Adrenal gland (tissue), 12 donors: Measurements from ENCODE around the gene KDM6A. TPM values are rescaled to one million over a fixed set of nuclear protein-coding genes. Genes with fewer than 3 reads are reported as not detected.

Experiments
- DNase-seq, 7 donors: peaks; one replicate each; pipeline ENCODE4 v3.0.0-alpha.2; 2019 to 2020
- H3K27ac ChIP-seq, 5 donors: fragments of 200-600 bp; sonication (generic) in 4 of 5; 1 replicate in 3 of 5; 2 replicates in 2 of 5; pipeline versions ENCODE4 v1.5.1 to v1.8.0; 2016 to 2020; ENCODE audit warnings: mild to moderate bottlenecking in 1 of 5
- H3K27me3 ChIP-seq: fragments of 200-600 bp; 2 replicates; pipeline ENCODE4 v1.8.0; 2021
- H3K36me3 ChIP-seq, 2 donors: fragments of 200-600 bp; replicated peaks in 1 of 2; 1 replicate in 1 of 2; 2 replicates in 1 of 2; pipeline versions ENCODE4 v1.5.1 to v1.8.0; 2018 to 2022
- H3K4me1 ChIP-seq, 2 donors: fragments of 200-600 bp; replicated peaks in 1 of 2; 1 replicate in 1 of 2; 2 replicates in 1 of 2; pipeline versions ENCODE4 v1.5.1 to v1.8.0; 2018 to 2021
- H3K4me3 ChIP-seq, 4 donors: fragments of 200-600 bp; sonication (generic) in 3 of 4; one replicate each; pipeline ENCODE4 v1.5.1; 2016 to 2018
- H3K9me3 ChIP-seq, 3 donors: fragments of 200-600 bp; sonication (generic) in 1 of 3; replicated peaks in 1 of 3; 1 replicate in 2 of 3; 2 replicates in 1 of 3; pipeline versions ENCODE4 v1.5.1 to v1.8.0; 2016 to 2021
- POLR2A ChIP-seq, 2 donors: fragments of 450-650 bp; IDR thresholded peaks; one replicate each; pipeline ENCODE4 v1.6.1; 2017; ENCODE audit warnings: antibody characterized with exemption in 2 of 2, mild to moderate bottlenecking in 2 of 2, moderate library complexity in 1 of 2
- WGBS, 4 donors: extraction: QIAGEN DNeasy Blood & Tissue Kit in 2 of 4; methylation state at CpG; one replicate each; pipeline versions ENCODE4 v1.1.5 to v1.1.7; 2013 to 2017; 5-methylcytosine and 5-hydroxymethylcytosine counted together
- intact Hi-C, 2 donors: fragments of 100-400 bp; cut with DNase I; formaldehyde crosslinking; loops; one replicate each; pipeline versions ENCODE4 v1.14.1 to v1.15.0; 2022 to 2023
- polyA plus RNA-seq, 3 donors: library from polyadenylated mRNA; stranded (reverse); fragments of 200-250 nt in 2 of 3; fragments of 350-450 nt in 1 of 3; fragmentation: Illumina TruSeq in 1 of 3; extraction: RNeasy Lipid Tissue Mini Kit (QIAGEN cat#74804) in 1 of 3; gene quantifications; one replicate each; pipeline ENCODE4 v1.2.3, GENCODE V29; 2013 to 2014
- total RNA-seq, 9 donors: library from RNA; depleted of rRNA in 4 of 9; stranded (reverse); fragments of >200 nt in 4 of 9; fragments of 120-200 nt in 1 of 9; fragmentation: NEBNext Ultra II Directional in 1 of 9; extraction: Animal tissue kit (Norgen Biotek cat#: 25700) in 1 of 9; gene quantifications; one replicate each; pipeline versions ENCODE4 v1.1.0 to v1.2.4, GENCODE V29; 2013 to 2023
- TF ChIP-seq, protein P1 (sequence below), 6 experiments: fragments of 450-650 bp in 4 of 6; fragments of 200-600 bp in 2 of 6; sonication (generic) in 1 of 6; IDR thresholded peaks; 1 replicate in 5 of 6; 2 replicates in 1 of 6; pipeline versions ENCODE4 v1.5.1 to v1.8.0; 2016 to 2021; ENCODE audit warnings: antibody characterized with exemption in 6 of 6, mild to moderate bottlenecking in 2 of 6, moderate library complexity in 1 of 6
- donor health status: healthy with polysubstance abuse.
- donor health status: Bipolar disorder and iron deficiency.
- donor health status: DM: yes; HTN: yes; CAD: no.
- donor health status: DM: no; HTN: no; CAD: no.
- donor health status: DM: no; HTN: no; CAD: no.
- donor health status: DM: yes; HTN: yes; CAD: no.

KDM6A gene
- total and polyA plus RNA-seq, 12 donors = 4.1 to 37.9 (median 21.6) TPM

GRCh38 chrX:44957848-44958247, 84.9 kb downstream of the KDM6A start:
- DNase-seq = no peak
- TF ChIP-seq POLR2A (IDR thresholded peaks at IDR 0.05) = no peak
- TF ChIP-seq, protein P1, sequence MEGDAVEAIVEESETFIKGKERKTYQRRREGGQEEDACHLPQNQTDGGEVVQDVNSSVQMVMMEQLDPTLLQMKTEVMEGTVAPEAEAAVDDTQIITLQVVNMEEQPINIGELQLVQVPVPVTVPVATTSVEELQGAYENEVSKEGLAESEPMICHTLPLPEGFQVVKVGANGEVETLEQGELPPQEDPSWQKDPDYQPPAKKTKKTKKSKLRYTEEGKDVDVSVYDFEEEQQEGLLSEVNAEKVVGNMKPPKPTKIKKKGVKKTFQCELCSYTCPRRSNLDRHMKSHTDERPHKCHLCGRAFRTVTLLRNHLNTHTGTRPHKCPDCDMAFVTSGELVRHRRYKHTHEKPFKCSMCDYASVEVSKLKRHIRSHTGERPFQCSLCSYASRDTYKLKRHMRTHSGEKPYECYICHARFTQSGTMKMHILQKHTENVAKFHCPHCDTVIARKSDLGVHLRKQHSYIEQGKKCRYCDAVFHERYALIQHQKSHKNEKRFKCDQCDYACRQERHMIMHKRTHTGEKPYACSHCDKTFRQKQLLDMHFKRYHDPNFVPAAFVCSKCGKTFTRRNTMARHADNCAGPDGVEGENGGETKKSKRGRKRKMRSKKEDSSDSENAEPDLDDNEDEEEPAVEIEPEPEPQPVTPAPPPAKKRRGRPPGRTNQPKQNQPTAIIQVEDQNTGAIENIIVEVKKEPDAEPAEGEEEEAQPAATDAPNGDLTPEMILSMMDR (IDR thresholded peaks at IDR 0.05) = no peak
- intact Hi-C loops = no loop called here
- WGBS, 4 donors = 85 to 100% (median 91%) methylated on average over 2 of the region's 2 CpGs
- no peaks in the 10 kb centered on the region for H3K9me3 ChIP-seq
- H3K27me3 ChIP-seq = no peaks in the 10 kb centered on the region
- peaks cover 13 to 27% of the 10 kb centered on the region in 2 donors for H3K4me1 ChIP-seq
- H3K36me3 ChIP-seq = no peaks in the 10 kb centered on the region
- H3K27ac ChIP-seq = no peak overlapping the region
- H3K4me3 ChIP-seq = no peak overlapping the region

GRCh38 chrX:44958480-44958879, 85.5 kb downstream of the KDM6A start:
- 55 to 78% (median 75%) methylated on average over 1 of the region's 1 CpG for WGBS, 4 donors
- peaks cover 10 to 27% of the 10 kb centered on the region in 2 donors for H3K4me1 ChIP-seq
- no peak for DNase-seq
- no peaks in the 10 kb centered on the region for H3K27me3 ChIP-seq
- no peak overlapping the region for H3K4me3 ChIP-seq
- no peaks in the 10 kb centered on the region for H3K9me3 ChIP-seq
- no peak overlapping the region for H3K27ac ChIP-seq
- H3K36me3 ChIP-seq = no peaks in the 10 kb centered on the region
- intact Hi-C loops = no loop called here
- TF ChIP-seq POLR2A (IDR thresholded peaks at IDR 0.05) = no peak
- TF ChIP-seq, protein P1 (IDR thresholded peaks at IDR 0.05) = no peak

DNA sequence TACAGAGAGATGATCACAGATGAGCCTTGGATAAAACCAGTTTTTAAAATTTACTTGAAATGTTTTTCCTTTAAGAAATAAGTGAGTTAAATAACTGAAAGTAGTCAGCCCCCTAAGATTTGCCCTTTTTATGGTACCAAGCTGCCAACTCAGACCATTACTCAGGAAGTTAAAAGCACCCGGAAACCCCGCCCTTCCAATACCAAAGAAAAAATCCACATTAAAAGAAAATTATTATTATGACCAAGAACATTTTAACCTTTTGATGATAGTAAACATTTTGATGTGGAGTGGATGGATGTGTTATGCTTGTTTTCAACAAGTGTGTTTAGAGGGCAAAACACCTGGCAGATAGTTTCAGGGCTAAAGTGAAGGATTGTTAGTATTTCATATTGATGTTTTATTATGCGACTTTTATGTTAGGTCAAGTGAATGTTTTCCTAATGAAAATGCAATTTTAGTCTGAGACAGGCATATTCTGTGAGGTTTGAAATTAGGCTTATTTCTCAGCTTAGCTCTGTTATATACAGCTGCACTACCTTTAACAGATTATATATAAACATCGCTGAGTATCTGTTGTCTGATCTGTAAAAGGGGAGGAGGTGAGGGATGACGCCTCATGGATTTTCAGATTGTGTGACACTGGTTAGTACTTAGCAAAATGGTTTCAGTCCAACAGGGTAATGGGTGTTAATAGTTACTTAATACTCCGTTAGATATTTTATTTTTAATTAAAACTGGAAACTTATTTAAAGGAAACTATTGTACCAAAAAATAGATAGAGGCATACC, 89.0 kb downstream of the KDM6A start:
- intact Hi-C loops = no loop called here

GRCh38 chrX:44962944-44963343, 90.0 kb downstream of the KDM6A start:
- no peak for DNase-seq
- no peaks in the 10 kb centered on the region for H3K9me3 ChIP-seq
- H3K27me3 ChIP-seq = no peaks in the 10 kb centered on the region
- H3K4me1 ChIP-seq = peaks cover 0 to 24% of the 10 kb centered on the region in 2 donors
- 93 to 99% (median 97%) methylated on average over 4 to 5 of the region's 5 CpGs for WGBS, 4 donors
- no peak overlapping the region for H3K4me3 ChIP-seq
- no peak overlapping the region for H3K27ac ChIP-seq
- intact Hi-C loops = no loop called here
- TF ChIP-seq, protein P1 (IDR thresholded peaks at IDR 0.05) = no peak
- no peak for TF ChIP-seq POLR2A (IDR thresholded peaks at IDR 0.05)
- no peaks in the 10 kb centered on the region for H3K36me3 ChIP-seq

More for the DNA sequence above, 89.0 kb downstream of the KDM6A start:
- no peaks in the 10 kb centered on the region for H3K36me3 ChIP-seq
- H3K27ac ChIP-seq = no peak overlapping the region
- WGBS, 4 donors = 87 to 94% (median 91%) methylated on average over 6 of the region's 6 CpGs
- DNase-seq = no peak
- no peaks in the 10 kb centered on the region for H3K9me3 ChIP-seq
- TF ChIP-seq, protein P1 (IDR thresholded peaks at IDR 0.05) = no peak
- no peak for TF ChIP-seq POLR2A (IDR thresholded peaks at IDR 0.05)
- H3K4me3 ChIP-seq = no peak overlapping the region
- H3K27me3 ChIP-seq = no peaks in the 10 kb centered on the region
- H3K4me1 ChIP-seq = peaks cover 0 to 15% of the 10 kb centered on the region in 2 donors
